Measurements from ENCODE around the gene AKAP8.
A peak's percentile ranks its signal among the peaks of the same experiment; 100 is the strongest.
"Not testable (repeated sequence)": the region's sequence is repeated elsewhere in the genome, so short reads cannot be mapped to it uniquely, and the experiment has no call there.

AKAP8 gene

DNA sequence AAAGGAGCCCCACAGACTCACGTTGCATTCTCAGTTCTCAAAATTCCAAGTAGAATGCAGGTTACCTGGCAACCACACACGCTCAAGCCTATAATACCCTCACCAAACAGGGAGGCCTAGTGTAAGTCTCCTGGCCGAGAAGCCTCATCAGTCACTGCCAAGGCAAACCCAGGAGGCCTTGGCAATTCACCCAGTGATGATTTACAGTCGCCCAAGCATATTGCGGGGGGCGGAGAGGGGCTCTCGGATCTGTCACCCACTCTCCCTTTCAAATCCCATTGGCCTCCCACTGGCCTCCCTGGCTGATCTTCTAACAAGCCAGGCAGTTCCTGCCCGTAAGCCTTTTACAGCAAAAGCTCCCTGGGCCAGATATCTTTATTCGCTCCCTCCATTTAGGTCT is 38.1 kb upstream of the AKAP8 start:
- Histone ChIP-seq H3K9ac (ENCODE audit: insufficient read length) (peak overlapping the region; percentile 97), H3K9me3 (ENCODE audit: low read depth, low read length) (no peaks in the 10 kb centered on the region), H3K4me3 (peak overlapping the region; percentile 99), H3K27ac (peak overlapping the region; percentile 86; the same call in 1 of the 2 replicates), H3K36me3 (ENCODE audit: insufficient read depth, low read length) (peaks cover 31% of the 10 kb centered on the region)
- DNase-seq (ENCODE audit: low read depth, low spot score), result no peak
- no peak for TF ChIP-seq EZH2 (IDR thresholded peaks at IDR 0.05)
- no peak for TF ChIP-seq FOXP2 (optimal IDR thresholded peaks at IDR 0.05; ENCODE audit: control extremely low read depth, extremely low read length, insufficient read depth)

DNA sequence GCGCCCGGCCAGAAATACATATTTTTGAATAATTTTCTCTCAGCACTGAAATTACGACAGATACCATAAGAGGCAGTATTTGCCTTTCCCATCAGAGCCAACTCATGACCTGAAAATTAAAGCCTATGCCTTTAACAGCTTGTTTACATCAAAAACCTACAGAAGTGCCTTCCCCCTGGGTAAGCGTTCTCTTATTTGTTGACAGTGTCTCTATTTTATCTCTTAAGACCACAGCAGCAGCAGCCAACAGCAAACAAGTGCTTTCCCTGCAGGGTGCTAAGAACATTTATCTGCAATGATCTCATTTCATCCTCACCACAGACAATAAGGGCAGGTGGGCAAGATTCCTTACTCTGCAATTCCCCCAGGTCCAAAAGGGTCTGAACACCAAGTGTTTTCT is 33.2 kb upstream of the AKAP8 start:
- H3K9me3 ChIP-seq (ENCODE audit: low read depth, low read length), result no peaks in the 10 kb centered on the region
- H3K9ac ChIP-seq (ENCODE audit: insufficient read length), result peak overlapping the region; percentile 45
- no peak overlapping the region for H3K4me3 ChIP-seq
- TF ChIP-seq EZH2 (IDR thresholded peaks at IDR 0.05) (no peak), FOXP2 (optimal IDR thresholded peaks at IDR 0.05; ENCODE audit: control extremely low read depth, extremely low read length, insufficient read depth) (no peak), POLR2AphosphoS5 (IDR thresholded peaks at IDR 0.05; ENCODE audit: borderline replicate concordance, low read depth, low read length) (no peak)
- no peak for DNase-seq (ENCODE audit: low read depth, low spot score)
- H3K27ac ChIP-seq, result peak overlapping the region; percentile 64; the same call in 1 of the 2 replicates
- H3K36me3 ChIP-seq (ENCODE audit: insufficient read depth, low read length), result peaks cover 55% of the 10 kb centered on the region

DNA sequence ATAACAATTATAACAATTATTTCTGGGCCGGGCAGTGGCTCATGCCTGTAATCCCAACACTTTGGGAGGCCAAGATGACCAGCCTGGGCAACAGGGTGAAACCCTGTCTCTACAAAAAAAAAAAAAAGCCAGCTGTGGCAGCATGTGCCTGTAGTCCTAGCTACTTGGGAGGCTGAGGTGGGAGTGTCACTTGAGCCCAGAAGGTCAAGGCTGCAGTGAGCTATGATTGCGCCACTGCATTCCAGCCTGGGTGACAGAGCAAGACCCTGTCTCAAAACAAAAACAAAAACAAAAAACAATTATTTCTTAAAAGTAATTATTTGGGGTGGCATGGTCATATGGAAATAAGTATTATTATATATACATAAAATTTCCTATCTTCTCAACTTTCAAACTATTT is 31.8 kb upstream of the AKAP8 start:
- H3K9me3 ChIP-seq (ENCODE audit: low read depth, low read length); H3K4me3 ChIP-seq; DNase-seq (ENCODE audit: low read depth, low spot score); H3K27ac ChIP-seq; H3K9ac ChIP-seq (ENCODE audit: insufficient read length): not testable (repeated sequence)
- H3K36me3 ChIP-seq (ENCODE audit: insufficient read depth, low read length), result peaks cover 57% of the 10 kb centered on the region

DNA sequence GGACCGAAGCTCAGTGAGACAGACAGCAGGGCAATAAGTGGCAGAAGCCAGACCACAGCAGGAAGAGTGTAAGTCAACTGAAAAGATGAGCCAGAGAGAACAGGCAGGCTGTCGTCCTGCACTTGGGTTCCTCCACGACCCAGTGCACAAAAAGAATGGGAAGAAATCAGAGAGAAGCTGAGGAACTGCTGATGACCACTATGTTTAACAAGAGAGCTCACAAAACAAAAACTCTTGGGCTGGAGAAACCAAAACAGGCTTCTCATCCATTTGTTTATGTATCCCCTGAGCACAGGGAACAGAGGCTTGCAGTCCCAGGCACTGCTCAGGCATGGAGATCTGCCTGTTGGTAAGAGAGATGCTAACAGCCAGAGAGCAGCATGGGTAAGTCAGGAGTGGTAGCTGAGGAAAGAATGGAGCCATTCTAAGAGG is 25.2 kb upstream of the AKAP8 start:
- no peak for TF ChIP-seq FOXP2 (optimal IDR thresholded peaks at IDR 0.05; ENCODE audit: control extremely low read depth, extremely low read length, insufficient read depth)
- no peak overlapping the region for H3K4me3 ChIP-seq
- no peaks in the 10 kb centered on the region for H3K9me3 ChIP-seq (ENCODE audit: low read depth, low read length)
- no peak for DNase-seq (ENCODE audit: low read depth, low spot score)
- peaks cover 73% of the 10 kb centered on the region for H3K36me3 ChIP-seq (ENCODE audit: insufficient read depth, low read length)
- H3K27ac ChIP-seq, result no peak overlapping the region
- H3K9ac ChIP-seq (ENCODE audit: insufficient read length), result no peak overlapping the region

DNA sequence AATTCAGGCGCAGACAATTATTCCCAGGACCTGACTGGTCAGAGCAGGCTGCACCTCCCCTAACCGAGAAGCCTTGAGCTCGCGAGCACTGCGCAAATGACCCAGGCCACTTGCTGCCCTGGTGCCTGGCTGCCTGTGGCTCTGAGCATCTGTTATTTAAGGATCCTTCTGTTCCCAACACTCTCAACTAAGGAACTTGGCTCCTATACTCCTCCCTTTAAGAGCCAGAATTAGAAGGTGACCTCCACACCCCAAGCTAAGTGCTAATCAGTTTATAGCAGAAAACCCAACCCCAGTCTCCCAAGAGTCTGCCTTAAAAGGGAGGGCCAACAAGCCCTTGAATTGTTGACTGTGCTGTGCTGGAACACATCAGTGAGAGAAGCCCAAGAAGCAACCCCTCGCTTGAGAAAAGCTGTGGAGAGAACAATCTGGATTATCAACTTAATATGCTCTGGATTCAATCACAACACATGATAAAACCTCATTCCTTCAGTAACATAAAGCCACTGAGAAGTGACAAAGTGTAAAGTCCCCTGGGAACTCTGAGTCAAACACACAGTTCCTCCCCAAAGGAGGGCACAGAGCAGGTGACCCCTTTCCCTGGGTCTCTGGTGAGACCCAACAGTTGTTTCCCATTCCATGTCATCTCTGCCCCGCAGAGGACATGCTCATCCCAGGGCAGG is 24.7 kb upstream of the AKAP8 start:
- Histone ChIP-seq H3K27ac (no peak overlapping the region), H3K36me3 (ENCODE audit: insufficient read depth, low read length) (peaks cover 73% of the 10 kb centered on the region), H3K9ac (ENCODE audit: insufficient read length) (no peak overlapping the region), H3K4me3 (no peak overlapping the region), H3K9me3 (ENCODE audit: low read depth, low read length) (no peaks in the 10 kb centered on the region)
- DNase-seq (ENCODE audit: low read depth, low spot score), result no peak
- TF ChIP-seq EZH2 (IDR thresholded peaks at IDR 0.05) (no peak), FOXP2 (optimal IDR thresholded peaks at IDR 0.05; ENCODE audit: control extremely low read depth, extremely low read length, insufficient read depth) (no peak), POLR2AphosphoS5 (IDR thresholded peaks at IDR 0.05; ENCODE audit: borderline replicate concordance, low read depth, low read length) (no peak)

DNA sequence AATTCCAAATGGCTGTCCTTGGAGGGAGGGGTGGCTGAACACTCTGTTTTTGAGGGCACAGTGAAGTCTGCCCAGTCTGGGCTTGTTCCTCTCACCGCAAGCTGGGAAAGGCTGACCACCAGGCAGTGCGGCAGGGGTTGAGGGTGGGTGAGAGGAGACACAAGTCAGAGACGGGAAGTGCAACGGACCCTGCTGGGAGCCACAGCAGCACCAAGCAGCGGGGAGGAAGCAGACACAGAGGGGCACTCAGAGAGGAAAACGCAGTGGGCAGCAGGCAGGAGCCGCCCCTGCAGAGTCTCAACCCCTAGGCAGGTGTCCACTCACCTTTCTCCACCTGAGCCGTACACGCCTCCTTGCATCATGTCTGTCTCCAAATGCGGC is 23.6 kb upstream of the AKAP8 start:
- DNase-seq (ENCODE audit: low read depth, low spot score), result no peak
- H3K9ac ChIP-seq (ENCODE audit: insufficient read length), result no peak overlapping the region
- no peak overlapping the region for H3K27ac ChIP-seq
- no peaks in the 10 kb centered on the region for H3K9me3 ChIP-seq (ENCODE audit: low read depth, low read length)
- H3K4me3 ChIP-seq, result no peak overlapping the region
- TF ChIP-seq EZH2 (IDR thresholded peaks at IDR 0.05) (no peak), POLR2AphosphoS5 (IDR thresholded peaks at IDR 0.05; ENCODE audit: borderline replicate concordance, low read depth, low read length) (no peak), FOXP2 (optimal IDR thresholded peaks at IDR 0.05; ENCODE audit: control extremely low read depth, extremely low read length, insufficient read depth) (no peak)
- H3K36me3 ChIP-seq (ENCODE audit: insufficient read depth, low read length), result peaks cover 77% of the 10 kb centered on the region

DNA sequence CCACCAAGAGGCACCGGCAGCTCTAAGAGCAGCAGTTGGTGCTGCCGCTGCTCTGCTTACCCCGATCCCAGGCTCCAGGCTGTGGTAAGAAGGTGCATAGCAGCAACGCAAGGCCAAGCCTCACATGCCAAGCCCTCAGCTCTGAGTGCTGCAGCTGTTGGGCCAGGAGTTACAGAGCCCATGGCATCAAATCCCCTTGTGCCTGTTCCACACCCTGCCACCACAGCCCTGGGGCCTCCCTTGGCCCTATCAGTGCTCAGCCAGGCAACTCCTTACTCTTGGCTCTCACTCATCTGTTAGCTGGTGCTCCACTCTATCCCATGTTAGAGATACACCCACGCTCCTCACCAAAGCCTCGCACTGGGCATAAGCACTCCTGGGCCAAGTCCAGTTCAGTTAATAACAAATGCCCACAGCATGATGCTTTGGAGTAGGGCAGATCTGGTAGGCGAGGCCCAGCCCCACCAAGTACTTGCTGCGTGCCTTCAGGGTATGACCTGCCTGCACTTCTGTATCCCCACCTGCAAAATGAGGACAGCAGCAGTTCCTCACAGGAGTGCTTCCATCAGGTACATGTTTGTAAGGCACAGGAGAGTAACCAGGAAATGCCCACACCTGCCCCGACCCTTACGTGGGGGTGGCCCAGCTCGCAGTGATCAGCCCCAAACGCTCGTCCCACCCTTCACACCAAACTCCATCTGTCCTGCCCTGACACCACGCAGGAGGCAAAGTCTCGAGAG is 23.0 kb upstream of the AKAP8 start:
- no peak for DNase-seq (ENCODE audit: low read depth, low spot score)
- no peak overlapping the region for H3K27ac ChIP-seq
- no peak for TF ChIP-seq FOXP2 (optimal IDR thresholded peaks at IDR 0.05; ENCODE audit: control extremely low read depth, extremely low read length, insufficient read depth)
- no peak for TF ChIP-seq EZH2 (IDR thresholded peaks at IDR 0.05)
- no peak for TF ChIP-seq POLR2AphosphoS5 (IDR thresholded peaks at IDR 0.05; ENCODE audit: borderline replicate concordance, low read depth, low read length)
- H3K9me3 ChIP-seq (ENCODE audit: low read depth, low read length), result no peaks in the 10 kb centered on the region
- H3K4me3 ChIP-seq, result no peak overlapping the region
- no peak overlapping the region for H3K9ac ChIP-seq (ENCODE audit: insufficient read length)
- H3K36me3 ChIP-seq (ENCODE audit: insufficient read depth, low read length), result peaks cover 77% of the 10 kb centered on the region

DNA sequence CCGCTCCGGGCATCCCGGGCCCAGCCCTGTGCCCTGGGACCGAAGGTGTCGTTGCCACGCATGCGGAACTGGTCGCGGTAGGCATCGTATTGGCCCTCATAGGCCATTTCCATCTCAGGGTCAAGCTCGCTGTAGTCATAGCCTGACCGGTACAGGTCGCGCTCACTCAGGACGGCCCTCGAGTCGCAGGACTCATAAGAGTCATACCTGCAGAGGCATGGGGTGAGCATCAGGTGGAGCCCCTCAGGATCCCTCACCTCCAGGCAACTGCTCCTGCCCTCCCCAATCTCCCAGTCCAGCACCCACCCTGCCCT is 21.8 kb upstream of the AKAP8 start:
- no peak for DNase-seq (ENCODE audit: low read depth, low spot score)
- no peak overlapping the region for H3K4me3 ChIP-seq
- H3K9ac ChIP-seq (ENCODE audit: insufficient read length), result no peak overlapping the region
- H3K36me3 ChIP-seq (ENCODE audit: insufficient read depth, low read length), result peaks cover 78% of the 10 kb centered on the region
- H3K9me3 ChIP-seq (ENCODE audit: low read depth, low read length), result no peaks in the 10 kb centered on the region
- H3K27ac ChIP-seq, result no peak overlapping the region
- no peak for TF ChIP-seq POLR2AphosphoS5 (IDR thresholded peaks at IDR 0.05; ENCODE audit: borderline replicate concordance, low read depth, low read length)
- no peak for TF ChIP-seq EZH2 (IDR thresholded peaks at IDR 0.05)
- no peak for TF ChIP-seq FOXP2 (optimal IDR thresholded peaks at IDR 0.05; ENCODE audit: control extremely low read depth, extremely low read length, insufficient read depth)

All from SK-N-MC (cell line).